Spinal cord (tissue), 10 donors: ENCODE measurements around the gene COPE. TPM values are rescaled to one million over a fixed set of nuclear protein-coding genes. Genes with fewer than 3 reads are reported as not detected.

Experiments
- DNase-seq, 6 donors: peaks; one replicate each; pipeline versions ENCODE4 v3.0.0 to v3.0.0-alpha.2; 2013 to 2015; ENCODE audit warnings: low spot score in 6 of 6, low read depth in 4 of 6
- H3K27ac ChIP-seq: one replicate; pipeline ENCODE4 v1.5.1; 2013; ENCODE audit warnings: low read depth, low read length, control low read depth
- H3K27me3 ChIP-seq: one replicate; pipeline ENCODE4 v1.6.1; 2013; ENCODE audit warnings: low read length; ENCODE audit not compliant: control insufficient read depth, insufficient read depth
- H3K36me3 ChIP-seq: one replicate; pipeline ENCODE4 v1.6.1; 2013; ENCODE audit warnings: low read length; ENCODE audit not compliant: control insufficient read depth, insufficient read depth
- H3K4me1 ChIP-seq: one replicate; pipeline ENCODE4 v1.6.1; 2013; ENCODE audit warnings: low read length; ENCODE audit not compliant: control insufficient read depth, insufficient read depth
- H3K4me3 ChIP-seq: one replicate; pipeline ENCODE4 v1.5.1; 2013; ENCODE audit warnings: low read depth, low read length, control low read depth
- H3K9me3 ChIP-seq: one replicate; pipeline ENCODE4 v1.6.1; 2013; ENCODE audit warnings: low read length; ENCODE audit not compliant: control insufficient read depth, insufficient read depth
- WGBS: methylation state at CpG from one replicate; pipeline ENCODE4 v1.1.5; 2013; ENCODE audit warnings: missing lambda C conversion rate; ENCODE audit not compliant: insufficient coverage; 5-methylcytosine and 5-hydroxymethylcytosine counted together
- polyA plus RNA-seq, 2 donors: library from polyadenylated mRNA; unstranded; fragments of 120-200 nt; gene quantifications; one replicate each; pipeline ENCODE4 v1.2.1, GENCODE V29; 2013; ENCODE audit not compliant: insufficient read length in 2 of 2
- total RNA-seq, 2 donors: library from RNA; depleted of rRNA in 1 of 2; stranded (reverse); fragments of 120-200 nt in 1 of 2; fragments of >200 nt in 1 of 2; gene quantifications; one replicate each; pipeline versions ENCODE4 v1.2.3 to v1.2.4, GENCODE V29; 2013 to 2014
- donor health status: healthy.

Gene COPE
- total and polyA plus RNA-seq, 4 donors = 77.2 to 188 (median 177) TPM

DNA sequence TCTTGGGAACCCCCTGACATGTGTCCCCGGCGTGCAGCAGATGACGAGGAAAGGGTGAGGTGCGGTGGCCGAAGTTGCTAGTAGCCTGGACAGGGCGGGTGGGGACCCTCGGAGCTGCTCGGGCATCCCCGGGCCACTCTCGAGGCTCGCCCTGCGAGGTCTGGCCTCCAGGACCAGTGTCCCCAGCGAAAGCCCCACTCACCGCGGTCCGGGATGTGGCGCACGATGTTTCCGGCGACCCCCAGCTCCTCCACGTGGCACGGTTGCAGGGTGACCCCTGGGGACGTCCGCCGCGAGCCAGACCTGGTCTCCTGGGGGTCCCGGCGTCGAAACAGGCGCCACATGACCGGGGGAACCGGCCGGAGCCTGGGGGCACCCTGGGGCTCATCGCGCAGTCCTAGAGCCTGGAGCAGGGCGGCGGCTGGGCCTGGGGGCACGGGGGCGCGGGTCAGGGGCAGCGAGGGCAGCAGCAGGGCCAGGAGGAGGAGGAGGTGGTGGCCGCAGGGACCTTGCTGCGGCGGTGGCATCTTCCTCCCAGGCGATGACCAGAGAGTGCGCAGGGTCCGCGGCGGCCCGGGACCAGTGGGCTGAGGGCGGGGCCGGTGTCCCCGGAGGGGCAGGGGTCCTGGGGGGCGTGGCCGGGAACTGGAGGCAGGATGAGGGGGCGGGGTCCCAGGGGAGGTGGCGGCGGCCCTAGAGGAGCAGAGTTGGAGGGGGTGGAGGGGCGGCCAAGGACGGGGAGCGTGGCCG lies 49.2 kb downstream of the COPE start:
- 33% methylated on average over 57 of the region's 62 CpGs for WGBS
- no peak overlapping the region for H3K4me3 ChIP-seq
- H3K27me3 ChIP-seq = peaks cover 2% of the 10 kb centered on the region
- peaks cover 33% of the 10 kb centered on the region for H3K4me1 ChIP-seq
- peaks cover 84% of the 10 kb centered on the region for H3K36me3 ChIP-seq
- H3K9me3 ChIP-seq = no peaks in the 10 kb centered on the region
- no peak overlapping the region for H3K27ac ChIP-seq
- DNase-seq = no peak

GRCh38 chr19:18869023-18869618 lies 50.1 kb downstream of the COPE start:
- H3K9me3 ChIP-seq = no peaks in the 10 kb centered on the region
- H3K4me1 ChIP-seq = peaks cover 33% of the 10 kb centered on the region
- H3K27me3 ChIP-seq = peaks cover 2% of the 10 kb centered on the region
- peaks cover 84% of the 10 kb centered on the region for H3K36me3 ChIP-seq
- peak in 2 of 6 donors; percentile 18 to 34 for DNase-seq
- no peak overlapping the region for H3K4me3 ChIP-seq
- WGBS = 19% methylated on average over 59 of the region's 71 CpGs
- H3K27ac ChIP-seq = no peak overlapping the region

GRCh38 chr19:18868380-18869022 lies 50.7 kb downstream of the COPE start:
- 20% methylated on average over 72 of the region's 77 CpGs for WGBS
- H3K27me3 ChIP-seq = peaks cover 2% of the 10 kb centered on the region
- no peaks in the 10 kb centered on the region for H3K9me3 ChIP-seq
- H3K4me3 ChIP-seq = no peak overlapping the region
- peak in 3 of 6 donors; percentile 25 to 86 (median 68) for DNase-seq
- peaks cover 36% of the 10 kb centered on the region for H3K4me1 ChIP-seq
- peaks cover 84% of the 10 kb centered on the region for H3K36me3 ChIP-seq
- no peak overlapping the region for H3K27ac ChIP-seq

DNA sequence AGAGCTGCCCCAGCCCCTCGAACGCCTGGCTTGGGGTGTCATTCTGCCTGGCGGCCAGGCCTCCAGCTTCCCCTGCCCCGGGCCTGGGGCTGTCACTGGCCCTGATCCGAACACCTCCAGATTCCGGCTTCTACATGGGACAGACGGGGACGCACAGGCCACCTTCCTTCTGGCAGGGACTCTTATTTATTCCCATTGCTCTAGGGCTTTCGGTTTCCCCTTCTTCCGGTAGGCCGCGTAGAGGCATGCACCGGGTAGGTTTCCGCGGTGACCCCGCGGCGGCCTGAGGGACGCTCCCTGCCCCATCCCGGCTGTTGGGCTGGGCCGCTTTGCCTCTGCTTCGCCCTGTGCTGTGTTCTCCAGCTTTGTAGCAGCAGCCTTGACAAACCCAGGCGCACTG lies 51.4 kb downstream of the COPE start:
- DNase-seq = no peak
- Histone ChIP-seq H3K9me3 (no peaks in the 10 kb centered on the region), H3K4me1 (peaks cover 40% of the 10 kb centered on the region), H3K27ac (no peak overlapping the region), H3K36me3 (peaks cover 85% of the 10 kb centered on the region), H3K4me3 (no peak overlapping the region), H3K27me3 (peaks cover 2% of the 10 kb centered on the region)
- WGBS = 82% methylated on average over 22 of the region's 23 CpGs

- Histone ChIP-seq H3K9me3 (no peaks in the 10 kb centered on the region), H3K27me3 (peaks cover 2% of the 10 kb centered on the region), H3K36me3 (peaks cover 89% of the 10 kb centered on the region), H3K27ac (no peak overlapping the region), H3K4me1 (peaks cover 40% of the 10 kb centered on the region), H3K4me3 (no peak overlapping the region)
- no peak for DNase-seq
- WGBS = 86% methylated on average over 23 of the region's 23 CpGs
Observed at GRCh38 chr19:18867199-18867598, 52.0 kb downstream of the COPE start.

DNA sequence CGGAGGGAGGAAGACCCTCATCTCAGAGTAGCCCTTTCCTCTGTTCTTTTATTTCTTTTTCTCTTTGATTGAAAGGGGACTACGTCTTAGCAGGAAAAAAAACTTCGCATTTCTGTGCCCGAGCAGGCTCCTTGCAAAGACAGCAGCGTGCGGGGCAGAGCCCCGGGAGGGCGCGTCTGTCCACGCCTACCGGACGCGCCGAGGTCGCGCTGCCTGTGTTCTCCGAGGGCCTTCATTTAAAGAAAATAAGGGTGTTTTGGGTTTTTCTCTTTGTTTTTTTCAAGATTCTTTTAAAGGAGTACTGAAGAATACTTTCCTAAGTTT lies 52.4 kb downstream of the COPE start:
- no peak for DNase-seq
- peaks cover 2% of the 10 kb centered on the region for H3K27me3 ChIP-seq
- H3K4me1 ChIP-seq = peaks cover 40% of the 10 kb centered on the region
- no peaks in the 10 kb centered on the region for H3K9me3 ChIP-seq
- no peak overlapping the region for H3K4me3 ChIP-seq
- peaks cover 93% of the 10 kb centered on the region for H3K36me3 ChIP-seq
- WGBS = 67% methylated on average over 6 of the region's 17 CpGs
- H3K27ac ChIP-seq = no peak overlapping the region

- peak in 5 of 6 donors; percentile 32 to 83 (median 53) for DNase-seq
- WGBS = 38% methylated on average over 25 of the region's 38 CpGs
- peaks cover 40% of the 10 kb centered on the region for H3K4me1 ChIP-seq
- H3K27me3 ChIP-seq = peaks cover 2% of the 10 kb centered on the region
- no peak overlapping the region for H3K4me3 ChIP-seq
- H3K36me3 ChIP-seq = peaks cover 93% of the 10 kb centered on the region
- H3K27ac ChIP-seq = no peak overlapping the region
- no peaks in the 10 kb centered on the region for H3K9me3 ChIP-seq
Observed at GRCh38 chr19:18865973-18866799, 53.0 kb downstream of the COPE start.

GRCh38 chr19:18865106-18865972 lies 53.8 kb downstream of the COPE start:
- peaks cover 41% of the 10 kb centered on the region for H3K4me1 ChIP-seq
- 91% methylated on average over 25 of the region's 27 CpGs for WGBS
- no peaks in the 10 kb centered on the region for H3K9me3 ChIP-seq
- no peak for DNase-seq
- H3K27me3 ChIP-seq = no peaks in the 10 kb centered on the region
- peaks cover 93% of the 10 kb centered on the region for H3K36me3 ChIP-seq
- H3K27ac ChIP-seq = no peak overlapping the region
- no peak overlapping the region for H3K4me3 ChIP-seq
